Suprapubic skin (tissue), 4 donors: ENCODE measurements around the gene ANKRD29.

ENCODE experiments used
- POLR2A ChIP-seq, 2 donors: fragments of 450-650 bp; IDR thresholded peaks; one replicate each; pipeline ENCODE4 v1.6.1; 2017; ENCODE audit warnings: antibody characterized with exemption in 2 of 2, mild to moderate bottlenecking in 2 of 2, moderate library complexity in 2 of 2
- POLR2AphosphoS5 ChIP-seq, 3 donors: sonication (generic); formaldehyde crosslinking; IDR thresholded peaks; one replicate each; pipeline ENCODE4 v1.6.1; 2017; ENCODE audit warnings: antibody characterized with exemption in 3 of 3
- TF ChIP-seq, protein P1 (sequence below), 2 donors: fragments of 200-600 bp in 1 of 2; fragments of 450-650 bp in 1 of 2; sonication (generic) in 1 of 2; IDR thresholded peaks; one replicate each; pipeline ENCODE4 v1.5.1; 2016 to 2019; ENCODE audit warnings: antibody characterized with exemption in 2 of 2, mild to moderate bottlenecking in 1 of 2, moderate library complexity in 1 of 2

GRCh38 chr18:23586249-23587196 is 76.2 kb downstream of the ANKRD29 start, which contains the start of gene NPC1:
- TF ChIP-seq POLR2A (IDR thresholded peaks at IDR 0.05) (peak; percentile 24 to 89), POLR2AphosphoS5 (IDR thresholded peaks at IDR 0.05) (peak in 1 of 3 donors; percentile 47)
- TF ChIP-seq, protein P1, sequence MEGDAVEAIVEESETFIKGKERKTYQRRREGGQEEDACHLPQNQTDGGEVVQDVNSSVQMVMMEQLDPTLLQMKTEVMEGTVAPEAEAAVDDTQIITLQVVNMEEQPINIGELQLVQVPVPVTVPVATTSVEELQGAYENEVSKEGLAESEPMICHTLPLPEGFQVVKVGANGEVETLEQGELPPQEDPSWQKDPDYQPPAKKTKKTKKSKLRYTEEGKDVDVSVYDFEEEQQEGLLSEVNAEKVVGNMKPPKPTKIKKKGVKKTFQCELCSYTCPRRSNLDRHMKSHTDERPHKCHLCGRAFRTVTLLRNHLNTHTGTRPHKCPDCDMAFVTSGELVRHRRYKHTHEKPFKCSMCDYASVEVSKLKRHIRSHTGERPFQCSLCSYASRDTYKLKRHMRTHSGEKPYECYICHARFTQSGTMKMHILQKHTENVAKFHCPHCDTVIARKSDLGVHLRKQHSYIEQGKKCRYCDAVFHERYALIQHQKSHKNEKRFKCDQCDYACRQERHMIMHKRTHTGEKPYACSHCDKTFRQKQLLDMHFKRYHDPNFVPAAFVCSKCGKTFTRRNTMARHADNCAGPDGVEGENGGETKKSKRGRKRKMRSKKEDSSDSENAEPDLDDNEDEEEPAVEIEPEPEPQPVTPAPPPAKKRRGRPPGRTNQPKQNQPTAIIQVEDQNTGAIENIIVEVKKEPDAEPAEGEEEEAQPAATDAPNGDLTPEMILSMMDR (IDR thresholded peaks at IDR 0.05): peak; percentile 63 to 98
